Myocyte (in vitro differentiated cells): ENCODE data around the gene AKAP3. TPM values are rescaled to one million over a fixed set of nuclear protein-coding genes. Genes with fewer than 3 reads are reported as not detected.

ENCODE experiments used
- DNase-seq: peaks from one replicate; pipeline ENCODE4 v3.0.0-alpha.2; 2012; ENCODE audit warnings: low read depth
- total RNA-seq: library from RNA; depleted of rRNA; stranded (reverse); fragments of >200 nt; gene quantifications from 2 replicates; pipeline ENCODE4 v1.2.3, GENCODE V29; 2014

AKAP3 gene
- total RNA-seq, 1 donor from 2014 or later = 4.2 TPM

GRCh38 chr12:4603421-4603820, 45.4 kb downstream of the AKAP3 start:
- no peak for DNase-seq

- DNase-seq = no peak
Measured at GRCh38 chr12:4595881-4596280, 53.0 kb downstream of the AKAP3 start.

- no peak for DNase-seq
Measured at GRCh38 chr12:4591180-4591687, 57.6 kb downstream of the AKAP3 start.

- no peak for DNase-seq
Measured at GRCh38 chr12:4589941-4590340, 58.9 kb downstream of the AKAP3 start.

- DNase-seq = no peak
Measured at GRCh38 chr12:4588916-4589315, 59.9 kb downstream of the AKAP3 start.

- no peak for DNase-seq
Measured at GRCh38 chr12:4587108-4587507, 61.7 kb downstream of the AKAP3 start.

GRCh38 chr12:4586500-4586899, 62.4 kb downstream of the AKAP3 start:
- DNase-seq = no peak

GRCh38 chr12:4584896-4585295, 64.0 kb downstream of the AKAP3 start:
- DNase-seq = no peak

- no peak for DNase-seq
Measured at GRCh38 chr12:4584281-4584680, 64.6 kb downstream of the AKAP3 start.

- DNase-seq = no peak
Measured at GRCh38 chr12:4580281-4580688, 68.6 kb downstream of the AKAP3 start.

- DNase-seq = peak; percentile 17
Measured at GRCh38 chr12:4579305-4580102, 69.3 kb downstream of the AKAP3 start.

- no peak for DNase-seq
Measured at GRCh38 chr12:4572680-4573079, 76.2 kb downstream of the AKAP3 start.

- DNase-seq = no peak
Measured at GRCh38 chr12:4569261-4569660, 79.6 kb downstream of the AKAP3 start.

GRCh38 chr12:4567073-4567881, 81.6 kb downstream of the AKAP3 start:
- DNase-seq = no peak

GRCh38 chr12:4566474-4566873, 82.4 kb downstream of the AKAP3 start:
- no peak for DNase-seq

Other genes with a start within 250 kb of the AKAP3 start
- not detected in 2 replicates for gene FGF6, start 203.2 kb downstream of the AKAP3 start, total RNA-seq
- 2.2 and 3.4 TPM in 2 replicates for gene RAD51AP1, start 110.2 kb downstream of the AKAP3 start, total RNA-seq
- gene DYRK4, start 86.8 kb downstream of the AKAP3 start, total RNA-seq = 42.9 and 46.3 TPM in 2 replicates
- gene NDUFA9, start 63 bp upstream of the AKAP3 start, total RNA-seq = 89.4 and 99.4 TPM in 2 replicates
- not detected in 2 replicates for gene GALNT8, start 71.3 kb upstream of the AKAP3 start, total RNA-seq